Measurements from ENCODE around the gene SV2C.

GRCh38 chr5:76364226-76364589, 281.0 kb downstream of the SV2C start:
- TF ChIP-seq CTCF (optimal IDR thresholded peaks at IDR 0.05 in 1 of 3, IDR thresholded peaks at IDR 0.05 in 1 of 3, conservative IDR thresholded peaks at IDR 0.05 in 1 of 3; ENCODE audit: extremely low read depth in 1 of 3, insufficient read depth in 2 of 3, low read length in 3 of 3) (no peak), EZH2 (IDR thresholded peaks at IDR 0.05; ENCODE audit: low read length) (no peak)

Measured in keratinocyte (primary cell).